OCI-LY1 (cell line): ENCODE results near the gene PTPRT.

ENCODE experiments used
- CTCF ChIP-seq: fragments of 200-600 bp; sonication (generic), shearing (Covaris generic); IDR thresholded peaks from 2 replicates; pipeline ENCODE4 v1.5.1; 2017; ENCODE audit warnings: mild to moderate bottlenecking, antibody characterized with exemption, low read length, moderate library complexity, mixed read lengths
- EZH2 ChIP-seq: fragments of 200-600 bp; sonication (generic), shearing (Covaris generic); IDR thresholded peaks from 2 replicates; pipeline ENCODE4 v1.8.0; 2017; ENCODE audit warnings: borderline replicate concordance, mixed run types, mild to moderate bottlenecking, antibody characterized with exemption, low read length, moderate library complexity, mixed read lengths

GRCh38 chr20:42594011-42594410 is 595.7 kb downstream of the PTPRT start:
- TF ChIP-seq CTCF (no peak), EZH2 (no peak)
